Measurements from ENCODE around the gene MYOD1.

The MYOD1 gene

GRCh38 chr11:17714870-17715269 is 4.5 kb upstream of the MYOD1 start:
- no peaks in the 10 kb centered on the region for H3F3A ChIP-seq (ENCODE audit: insufficient read depth, low read length)
- H3K9ac ChIP-seq (ENCODE audit: low read length), result no peak overlapping the region
- H3K27me3 ChIP-seq (ENCODE audit: insufficient read depth, low read length), result no peaks in the 10 kb centered on the region
- no peaks in the 10 kb centered on the region for H4K20me1 ChIP-seq (ENCODE audit: insufficient read depth, low read length)
- no peaks in the 10 kb centered on the region for H3K79me2 ChIP-seq (ENCODE audit: insufficient read depth, low read length)
- H3K4me1 ChIP-seq (ENCODE audit: insufficient read depth, low read length, severe bottlenecking), result no peaks in the 10 kb centered on the region
- no peak overlapping the region for H2AFZ ChIP-seq (ENCODE audit: low read length)
- H3K4me2 ChIP-seq (ENCODE audit: low read length), result no peak overlapping the region
- no peak overlapping the region for H3K4me3 ChIP-seq (ENCODE audit: low read depth, low read length, poor library complexity, severe bottlenecking)
- H3K36me3 ChIP-seq (ENCODE audit: insufficient read depth, low read length), result no peaks in the 10 kb centered on the region
- no peaks in the 10 kb centered on the region for H3K9me3 ChIP-seq (ENCODE audit: low read length)
- no peak overlapping the region for H3K27ac ChIP-seq (ENCODE audit: low read depth, low read length, poor library complexity, severe bottlenecking)
- TF ChIP-seq CTCF (IDR thresholded peaks at IDR 0.05; ENCODE audit: low read length), result no peak
- no peak for TF ChIP-seq EZH2 (IDR thresholded peaks at IDR 0.05; ENCODE audit: borderline replicate concordance, low read length)
- no peaks in the 10 kb centered on the region for H3K9me2 ChIP-seq (ENCODE audit: low read depth, low read length)

- Histone ChIP-seq H3K9ac (ENCODE audit: low read length) (no peak overlapping the region), H3K4me2 (ENCODE audit: low read length) (no peak overlapping the region), H4K20me1 (ENCODE audit: insufficient read depth, low read length) (no peaks in the 10 kb centered on the region), H3K9me2 (ENCODE audit: low read depth, low read length) (no peaks in the 10 kb centered on the region), H3K27ac (ENCODE audit: low read depth, low read length, poor library complexity, severe bottlenecking) (no peak overlapping the region), H3F3A (ENCODE audit: insufficient read depth, low read length) (no peaks in the 10 kb centered on the region), H3K36me3 (ENCODE audit: insufficient read depth, low read length) (no peaks in the 10 kb centered on the region), H3K27me3 (ENCODE audit: insufficient read depth, low read length) (no peaks in the 10 kb centered on the region), H3K4me1 (ENCODE audit: insufficient read depth, low read length, severe bottlenecking) (no peaks in the 10 kb centered on the region), H3K4me3 (ENCODE audit: low read depth, low read length, poor library complexity, severe bottlenecking) (no peak overlapping the region), H2AFZ (ENCODE audit: low read length) (no peak overlapping the region), H3K79me2 (ENCODE audit: insufficient read depth, low read length) (no peaks in the 10 kb centered on the region), H3K9me3 (ENCODE audit: low read length) (no peaks in the 10 kb centered on the region)
- TF ChIP-seq CTCF (IDR thresholded peaks at IDR 0.05; ENCODE audit: low read length) (no peak), EZH2 (IDR thresholded peaks at IDR 0.05; ENCODE audit: borderline replicate concordance, low read length) (no peak)
Measured at GRCh38 chr11:17716807-17717206, 2.6 kb upstream of the MYOD1 start.

GRCh38 chr11:17718015-17718414 is 1.4 kb upstream of the MYOD1 start:
- TF ChIP-seq CTCF (IDR thresholded peaks at IDR 0.05; ENCODE audit: low read length) (no peak), EZH2 (IDR thresholded peaks at IDR 0.05; ENCODE audit: borderline replicate concordance, low read length) (no peak)
- no peaks in the 10 kb centered on the region for H3K27me3 ChIP-seq (ENCODE audit: insufficient read depth, low read length)
- H3K27ac ChIP-seq (ENCODE audit: low read depth, low read length, poor library complexity, severe bottlenecking), result no peak overlapping the region
- no peaks in the 10 kb centered on the region for H4K20me1 ChIP-seq (ENCODE audit: insufficient read depth, low read length)
- H2AFZ ChIP-seq (ENCODE audit: low read length), result no peak overlapping the region
- no peaks in the 10 kb centered on the region for H3F3A ChIP-seq (ENCODE audit: insufficient read depth, low read length)
- H3K36me3 ChIP-seq (ENCODE audit: insufficient read depth, low read length), result no peaks in the 10 kb centered on the region
- no peaks in the 10 kb centered on the region for H3K9me3 ChIP-seq (ENCODE audit: low read length)
- no peak overlapping the region for H3K9ac ChIP-seq (ENCODE audit: low read length)
- H3K79me2 ChIP-seq (ENCODE audit: insufficient read depth, low read length), result no peaks in the 10 kb centered on the region
- no peaks in the 10 kb centered on the region for H3K4me1 ChIP-seq (ENCODE audit: insufficient read depth, low read length, severe bottlenecking)
- H3K4me3 ChIP-seq (ENCODE audit: low read depth, low read length, poor library complexity, severe bottlenecking), result no peak overlapping the region
- H3K4me2 ChIP-seq (ENCODE audit: low read length), result no peak overlapping the region
- no peaks in the 10 kb centered on the region for H3K9me2 ChIP-seq (ENCODE audit: low read depth, low read length)

Data from OCI-LY1 (cell line).